Colonic mucosa (tissue), 4 donors: ENCODE data around the gene PUSL1. TPM values are rescaled to one million over a fixed set of nuclear protein-coding genes. Genes with fewer than 3 reads are reported as not detected.

Experiments
- DNase-seq: peaks from one replicate; pipeline ENCODE4 v3.0.0-alpha.2; 2020
- H3K27ac ChIP-seq: fragments of 200-600 bp; one replicate; pipeline ENCODE4 v1.8.0; 2021
- H3K27me3 ChIP-seq: fragments of 200-600 bp; one replicate; pipeline ENCODE4 v1.8.0; 2021
- H3K36me3 ChIP-seq: fragments of 200-600 bp; one replicate; pipeline ENCODE4 v1.8.0; 2021
- H3K4me1 ChIP-seq: fragments of 200-600 bp; one replicate; pipeline ENCODE4 v1.8.0; 2021; ENCODE audit warnings: mild to moderate bottlenecking
- H3K4me3 ChIP-seq: fragments of 200-600 bp; one replicate; pipeline ENCODE4 v1.8.0; 2021
- H3K9ac ChIP-seq, 2 donors: one replicate each; pipeline ENCODE4 v1.7.0; 2013; ENCODE audit warnings: control low read depth in 2 of 2, low read depth in 2 of 2, low read length in 2 of 2
- H3K9me3 ChIP-seq: fragments of 200-600 bp; one replicate; pipeline ENCODE4 v1.8.0; 2021
- intact Hi-C: fragments of 100-400 bp; cut with DNase I; formaldehyde crosslinking; loops from one replicate; pipeline ENCODE4 v1.14.1; 2022
- total RNA-seq, 2 donors: library from RNA; stranded (reverse); fragmentation: NEBNext Ultra II Directional in 1 of 2; extraction: Animal tissue kit (Norgen Biotek cat#: 25700) in 1 of 2; gene quantifications; one replicate each; pipeline ENCODE4 v1.2.1, GENCODE V29; 2021
- TF ChIP-seq, protein P1 (sequence below): fragments of 200-600 bp; IDR thresholded peaks from one replicate; pipeline ENCODE4 v1.8.0; 2022; ENCODE audit warnings: antibody characterized with exemption, mild to moderate bottlenecking
- donor health status: healthy.
- donor health status: DM: no; HTN: no; CAD: no.
- donor health status: DM: no; HTN: no; CAD: no.

The PUSL1 gene
- total RNA-seq, 2 donors from 2014 or later: 14.3 to 35.8 TPM

DNA sequence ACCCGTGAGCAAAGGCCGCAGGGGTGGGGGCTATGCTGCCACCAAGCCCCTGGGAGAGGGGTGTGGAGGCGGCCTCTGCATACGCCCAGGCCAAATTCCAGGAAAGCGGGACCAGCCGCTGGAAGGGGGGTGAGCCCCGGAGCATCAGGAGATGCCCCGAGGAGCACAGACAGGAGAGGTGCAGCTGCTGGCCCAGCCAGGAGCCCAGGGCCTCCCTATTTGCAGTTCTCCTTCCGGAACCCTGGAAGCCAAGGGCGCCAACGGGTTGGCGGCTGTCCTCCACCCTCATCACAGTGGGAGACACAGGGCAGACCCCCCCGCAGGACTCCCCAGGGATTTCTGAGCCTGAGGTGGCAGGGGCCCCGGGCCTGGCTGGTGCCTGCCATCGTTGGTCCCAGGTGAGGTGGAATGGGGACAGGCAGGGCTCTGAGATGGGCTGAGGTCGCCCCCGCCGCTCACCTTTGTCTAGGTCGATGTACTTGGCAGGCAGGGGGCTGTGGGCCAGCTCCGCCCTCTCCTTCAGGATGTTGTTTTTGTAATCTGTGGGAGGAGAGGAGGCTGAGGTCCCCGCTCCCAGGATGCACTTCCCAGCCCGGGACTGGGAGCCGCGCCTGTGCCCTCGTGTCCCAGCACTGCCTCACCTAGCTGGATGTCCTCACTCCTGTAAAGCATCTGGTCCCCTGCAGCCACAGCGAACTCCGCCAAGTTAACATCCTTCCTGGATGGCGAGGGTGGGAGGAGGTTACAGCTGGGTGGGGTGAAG lies 45.2 kb downstream of the PUSL1 start:
- intact Hi-C loops: no loop called here
- Histone ChIP-seq H3K4me3 (no peak overlapping the region), H3K4me1 (no peaks in the 10 kb centered on the region), H3K27ac (no peak overlapping the region), H3K27me3 (peaks cover 25% of the 10 kb centered on the region), H3K9ac (no peak overlapping the region), H3K36me3 (no peaks in the 10 kb centered on the region), H3K9me3 (no peaks in the 10 kb centered on the region)
- TF ChIP-seq, protein P1, sequence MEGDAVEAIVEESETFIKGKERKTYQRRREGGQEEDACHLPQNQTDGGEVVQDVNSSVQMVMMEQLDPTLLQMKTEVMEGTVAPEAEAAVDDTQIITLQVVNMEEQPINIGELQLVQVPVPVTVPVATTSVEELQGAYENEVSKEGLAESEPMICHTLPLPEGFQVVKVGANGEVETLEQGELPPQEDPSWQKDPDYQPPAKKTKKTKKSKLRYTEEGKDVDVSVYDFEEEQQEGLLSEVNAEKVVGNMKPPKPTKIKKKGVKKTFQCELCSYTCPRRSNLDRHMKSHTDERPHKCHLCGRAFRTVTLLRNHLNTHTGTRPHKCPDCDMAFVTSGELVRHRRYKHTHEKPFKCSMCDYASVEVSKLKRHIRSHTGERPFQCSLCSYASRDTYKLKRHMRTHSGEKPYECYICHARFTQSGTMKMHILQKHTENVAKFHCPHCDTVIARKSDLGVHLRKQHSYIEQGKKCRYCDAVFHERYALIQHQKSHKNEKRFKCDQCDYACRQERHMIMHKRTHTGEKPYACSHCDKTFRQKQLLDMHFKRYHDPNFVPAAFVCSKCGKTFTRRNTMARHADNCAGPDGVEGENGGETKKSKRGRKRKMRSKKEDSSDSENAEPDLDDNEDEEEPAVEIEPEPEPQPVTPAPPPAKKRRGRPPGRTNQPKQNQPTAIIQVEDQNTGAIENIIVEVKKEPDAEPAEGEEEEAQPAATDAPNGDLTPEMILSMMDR: no peak
- DNase-seq: no peak

DNA sequence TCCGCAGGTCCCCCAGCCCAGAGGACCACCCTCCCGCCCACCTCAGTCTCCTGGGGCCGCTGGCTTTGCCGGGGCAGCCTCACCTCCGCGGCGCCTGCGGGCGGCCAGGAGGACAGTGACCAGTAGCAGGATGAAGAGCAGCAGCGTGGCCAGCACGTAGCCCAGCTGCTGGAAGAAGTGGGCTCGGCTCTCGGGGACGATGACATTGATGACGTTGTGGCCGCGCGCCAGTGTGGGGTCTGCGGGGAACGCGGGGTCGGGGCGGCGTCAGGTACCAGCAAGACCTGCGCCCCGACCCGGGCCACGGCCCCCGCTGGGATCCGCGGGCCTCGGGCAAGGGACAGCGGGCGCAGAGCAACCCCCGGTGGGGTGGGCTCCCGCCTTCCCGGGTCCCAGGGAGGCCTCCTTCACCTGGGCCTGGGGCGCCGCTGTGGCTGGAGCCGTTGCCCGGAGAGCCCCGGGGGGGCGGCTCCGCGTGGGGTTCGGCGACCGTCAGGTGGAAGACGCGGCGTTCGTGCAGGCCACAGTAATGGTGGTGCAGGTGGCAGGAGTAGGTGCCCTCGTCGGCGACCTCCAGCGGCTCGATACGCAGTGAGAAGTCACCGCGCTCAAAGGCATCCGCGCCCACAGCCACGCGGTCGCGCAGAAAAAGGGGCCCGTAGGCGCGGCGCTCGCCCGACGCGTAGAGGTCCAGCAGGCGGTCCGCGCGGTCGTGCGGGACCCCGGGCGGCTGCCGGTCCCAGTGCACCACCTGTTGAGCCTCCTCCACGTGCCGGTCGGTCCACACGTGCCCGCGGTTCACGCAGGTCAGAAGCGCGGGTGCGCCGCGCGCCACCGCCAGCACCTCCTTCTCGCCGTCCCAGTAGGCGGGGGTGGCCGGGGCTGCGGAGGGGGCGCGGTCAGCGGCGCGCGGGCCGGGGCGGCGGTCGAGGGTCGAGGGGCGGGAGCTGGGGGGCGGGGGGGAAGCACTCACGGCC lies 46.2 kb downstream of the PUSL1 start:
- TF ChIP-seq, protein P1: no peak
- H3K27ac ChIP-seq: no peak overlapping the region
- no peaks in the 10 kb centered on the region for H3K36me3 ChIP-seq
- no peaks in the 10 kb centered on the region for H3K4me1 ChIP-seq
- no peaks in the 10 kb centered on the region for H3K9me3 ChIP-seq
- H3K4me3 ChIP-seq: no peak overlapping the region
- H3K27me3 ChIP-seq: peaks cover 29% of the 10 kb centered on the region
- intact Hi-C loops: no loop called here
- DNase-seq: no peak
- no peak overlapping the region for H3K9ac ChIP-seq

DNA sequence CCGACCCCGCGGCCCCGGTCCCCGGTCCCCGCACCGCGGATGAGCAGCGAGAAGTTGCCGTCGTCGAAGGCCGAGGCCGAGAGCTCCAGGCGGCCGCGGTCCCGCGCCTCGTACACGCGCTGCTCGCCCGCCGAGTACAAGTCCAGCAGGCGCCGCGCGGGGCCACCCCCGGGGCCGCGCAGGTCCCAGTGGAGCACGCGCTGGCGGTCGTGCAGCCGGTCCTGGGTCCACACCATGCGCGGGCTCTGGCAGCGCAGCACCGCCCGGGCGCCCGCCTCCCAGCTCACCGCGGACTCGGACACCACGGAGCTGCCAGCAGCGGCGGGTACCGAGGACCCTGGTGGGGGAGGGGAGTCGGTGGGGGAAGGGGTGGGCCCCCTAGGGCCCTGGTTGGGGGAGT lies 47.0 kb downstream of the PUSL1 start:
- peaks cover 30% of the 10 kb centered on the region for H3K27me3 ChIP-seq
- no peak overlapping the region for H3K27ac ChIP-seq

GRCh38 chr1:1356166-1356795 lies 47.9 kb downstream of the PUSL1 start:
- peak overlapping the region; percentile 60 to 61 for H3K9ac ChIP-seq
- H3K4me1 ChIP-seq: no peaks in the 10 kb centered on the region
- H3K9me3 ChIP-seq: no peaks in the 10 kb centered on the region
- H3K27me3 ChIP-seq: peaks cover 30% of the 10 kb centered on the region
- H3K27ac ChIP-seq: peak overlapping the region; percentile 75
- H3K4me3 ChIP-seq: peak overlapping the region; percentile 31
- TF ChIP-seq, protein P1: no peak
- no peak for DNase-seq
- H3K36me3 ChIP-seq: no peaks in the 10 kb centered on the region
- intact Hi-C loops: no loop called here

More for the DNA sequence above, 47.0 kb downstream of the PUSL1 start:
- Histone ChIP-seq H3K9me3 (no peaks in the 10 kb centered on the region), H3K36me3 (no peaks in the 10 kb centered on the region), H3K4me1 (no peaks in the 10 kb centered on the region), H3K4me3 (peak overlapping the region; percentile 8), H3K9ac (no peak overlapping the region)
- intact Hi-C loops: no loop called here
- DNase-seq: no peak
- TF ChIP-seq, protein P1: no peak

- Histone ChIP-seq H3K4me1 (no peaks in the 10 kb centered on the region), H3K9me3 (no peaks in the 10 kb centered on the region), H3K36me3 (no peaks in the 10 kb centered on the region), H3K27me3 (peaks cover 30% of the 10 kb centered on the region), H3K27ac (peak overlapping the region; percentile 75), H3K9ac (peak overlapping the region; percentile 61 to 69), H3K4me3 (peak overlapping the region; percentile 31)
- DNase-seq: no peak
- TF ChIP-seq, protein P1: no peak
- intact Hi-C loops: no loop called here
Measured at GRCh38 chr1:1356796-1357401, 48.5 kb downstream of the PUSL1 start.
